Motor neuron (in vitro differentiated cells): Measurements from ENCODE around the gene L3MBTL3. TPM values are rescaled to one million over a fixed set of nuclear protein-coding genes. Genes with fewer than 3 reads are reported as not detected.

ENCODE experiments used
- ATAC-seq, 8 experiments: fragments of 200-7000 bp; cut with Tn5 transposase; replicated peaks in 6 of 8; 2 replicates each; pipeline ENCODE4 v1.8.0; 2021; ENCODE audit warnings: mild to moderate bottlenecking in 8 of 8, moderate library complexity in 8 of 8
- H3K27ac ChIP-seq, 2 donors: fragments of 250-450 bp; sonication (Bioruptor Pico); 2 replicates each; pipeline ENCODE4 v1.9.0; 2021; ENCODE audit warnings: antibody characterized with exemption in 2 of 2, mild to moderate bottlenecking in 2 of 2, moderate library complexity in 1 of 2
- H3K4me1 ChIP-seq, 2 donors: fragments of 250-450 bp; sonication (Bioruptor Pico); replicated peaks in 1 of 2; 2 replicates each; pipeline ENCODE4 v1.6.1; 2021; ENCODE audit warnings: antibody characterized with exemption in 2 of 2, mild to moderate bottlenecking in 2 of 2, moderate library complexity in 1 of 2
- H3K4me3 ChIP-seq, 5 donors: fragments of 250-450 bp; sonication (Bioruptor Pico); 2 replicates each; pipeline ENCODE4 v1.9.0; 2021; ENCODE audit warnings: antibody characterized with exemption in 5 of 5, mild to moderate bottlenecking in 5 of 5, moderate library complexity in 4 of 5
- WGBS, 10 experiments: fragments of 450-650 bp; shearing (Covaris generic); methylation state at CpG; one replicate each; pipeline ENCODE4 v1.0.0; 2022; 5-methylcytosine and 5-hydroxymethylcytosine counted together
- in situ Hi-C, 9 experiments: fragments of 400-800 bp; cut with MboI; loops; one replicate each; pipeline ENCODE4 v1.15.0; 2021; ENCODE audit warnings: low sequenced_read_pairs in 9 of 9, low pct_unique_long_range_greater_than_20kb in 2 of 9; ENCODE audit not compliant: unreplicated experiment in 9 of 9
- total RNA-seq, 8 experiments: library from RNA; unstranded; fragments of 300-600 nt; gene quantifications; 2 replicates each; pipeline versions ENCODE4 v1.2.3 to v1.2.4, GENCODE V29; 2022

Gene L3MBTL3
- total RNA-seq, 8 experiments from 2014 or later: 7.5 to 12.6 (median 10.9) TPM

GRCh38 chr6:130009146-130009545 is 9.2 kb upstream of the L3MBTL3 start:
- Histone ChIP-seq H3K4me3 (no peak overlapping the region), H3K4me1 (no peaks in the 10 kb centered on the region), H3K27ac (no peak overlapping the region)
- 75 to 100% (median 93%) methylated on average over 1 to 3 of the region's 5 CpGs; no CpG with 5 or more reads in 1 of the 10 experiments for WGBS, 10 experiments
- in situ Hi-C loops: loop anchor here in 2 of 9 experiments (25.0 kb wide), 2 partner anchors 122 to 222 kb away; no protein-coding TSS in a partner anchor
- no peak for ATAC-seq

GRCh38 chr6:130010387-130010786 is 8.0 kb upstream of the L3MBTL3 start:
- in situ Hi-C loops: loop anchor here in 2 of 9 experiments (10.0 to 25.0 kb wide), 3 partner anchors 123 to 416 kb away; no protein-coding TSS in a partner anchor
- ATAC-seq: no peak
- Histone ChIP-seq H3K4me1 (no peaks in the 10 kb centered on the region), H3K27ac (no peak overlapping the region), H3K4me3 (no peak overlapping the region)
- WGBS, 10 experiments: 50 to 100% (median 89%) methylated on average over 1 to 2 of the region's 2 CpGs; no CpG with 5 or more reads in 3 of the 10 experiments

GRCh38 chr6:130012728-130013127 is 5.7 kb upstream of the L3MBTL3 start:
- H3K27ac ChIP-seq: no peak overlapping the region
- ATAC-seq: no peak
- in situ Hi-C loops: loop anchor here in 2 of 9 experiments (10.0 to 25.0 kb wide), 3 partner anchors 125 to 418 kb away; no protein-coding TSS in a partner anchor
- 58 to 93% (median 80%) methylated on average over 1 to 4 of the region's 4 CpGs; no CpG with 5 or more reads in 1 of the 10 experiments for WGBS, 10 experiments
- no peak overlapping the region for H3K4me3 ChIP-seq
- H3K4me1 ChIP-seq: no peaks in the 10 kb centered on the region

- in situ Hi-C loops: loop anchor here in 2 of 9 experiments (10.0 to 25.0 kb wide), 3 partner anchors 132 to 424 kb away; no protein-coding TSS in a partner anchor
- Histone ChIP-seq H3K27ac (peak overlapping the region; percentile 35 to 67), H3K4me3 (peak overlapping the region; percentile 57 to 99 (median 88)), H3K4me1 (no peaks in the 10 kb centered on the region)
- ATAC-seq: peak; percentile 12 to 55 (median 32)
- WGBS, 10 experiments: 0 to 13% (median 0%) methylated on average over 2 to 13 of the region's 54 CpGs; no CpG with 5 or more reads in 1 of the 10 experiments
Measured at GRCh38 chr6:130018744-130019325, 454 bp downstream of the L3MBTL3 start.

GRCh38 chr6:130019326-130020072 is 1.1 kb downstream of the L3MBTL3 start:
- 0% methylated on average over 2 of the region's 116 CpGs; no CpG with 5 or more reads in 9 of the 10 experiments for WGBS, 10 experiments
- in situ Hi-C loops: loop anchor here in 2 of 9 experiments (10.0 to 25.0 kb wide), 3 partner anchors 132 to 425 kb away; no protein-coding TSS in a partner anchor

GRCh38 chr6:130020073-130020906 is 1.9 kb downstream of the L3MBTL3 start:
- Histone ChIP-seq H3K4me1 (no peaks in the 10 kb centered on the region), H3K27ac (no peak overlapping the region), H3K4me3 (peak overlapping the region; percentile 57 to 99 (median 88))
- in situ Hi-C loops: loop anchor here in 2 of 9 experiments (25.0 kb wide), 2 partner anchors 133 to 233 kb away; no protein-coding TSS in a partner anchor
- ATAC-seq: peak in 7 of 8 experiments; percentile 1 to 13 (median 7)
- WGBS, 10 experiments: 0% methylated on average over 3 of the region's 84 CpGs; no CpG with 5 or more reads in 9 of the 10 experiments

More at GRCh38 chr6:130019326-130020072, 1.1 kb downstream of the L3MBTL3 start:
- no peaks in the 10 kb centered on the region for H3K4me1 ChIP-seq
- peak overlapping the region; percentile 57 to 99 (median 88) for H3K4me3 ChIP-seq
- peak overlapping the region; percentile 35 to 67 for H3K27ac ChIP-seq
- peak; percentile 14 to 63 (median 50) for ATAC-seq

- H3K4me1 ChIP-seq: no peaks in the 10 kb centered on the region
- H3K4me3 ChIP-seq: peak overlapping the region; percentile 57 to 99 (median 88)
- ATAC-seq: peak; percentile 23 to 63 (median 34)
- 0 to 63% (median 5%) methylated on average over 3 to 21 of the region's 29 CpGs; no CpG with 5 or more reads in 1 of the 10 experiments for WGBS, 10 experiments
- in situ Hi-C loops: loop anchor here in 2 of 9 experiments (25.0 kb wide), 2 partner anchors 134 to 234 kb away; no protein-coding TSS in a partner anchor
- no peak overlapping the region for H3K27ac ChIP-seq
Measured at GRCh38 chr6:130020907-130021629, 2.7 kb downstream of the L3MBTL3 start.

- Histone ChIP-seq H3K4me3 (no peak overlapping the region), H3K27ac (no peak overlapping the region), H3K4me1 (no peaks in the 10 kb centered on the region)
- ATAC-seq: no peak
- WGBS, 10 experiments: 67 to 100% (median 100%) methylated on average over 1 to 2 of the region's 2 CpGs; no CpG with 5 or more reads in 1 of the 10 experiments
- in situ Hi-C loops: no loop called here
Measured at GRCh38 chr6:130026859-130027258, 8.5 kb downstream of the L3MBTL3 start.

GRCh38 chr6:130027948-130028347 is 9.6 kb downstream of the L3MBTL3 start:
- Histone ChIP-seq H3K4me3 (no peak overlapping the region), H3K27ac (no peak overlapping the region), H3K4me1 (no peaks in the 10 kb centered on the region)
- in situ Hi-C loops: no loop called here
- 33 to 100% (median 74%) methylated on average over 1 of the region's 1 CpG; no CpG with 5 or more reads in 3 of the 10 experiments for WGBS, 10 experiments
- ATAC-seq: no peak

GRCh38 chr6:130029163-130029562 is 10.8 kb downstream of the L3MBTL3 start:
- 88 to 100% (median 96%) methylated on average over 1 to 6 of the region's 6 CpGs for WGBS, 10 experiments
- Histone ChIP-seq H3K27ac (no peak overlapping the region), H3K4me3 (no peak overlapping the region), H3K4me1 (no peaks in the 10 kb centered on the region)
- in situ Hi-C loops: no loop called here
- ATAC-seq: no peak

GRCh38 chr6:130032758-130033340 is 14.5 kb downstream of the L3MBTL3 start:
- Histone ChIP-seq H3K4me3 (no peak overlapping the region), H3K27ac (no peak overlapping the region), H3K4me1 (no peaks in the 10 kb centered on the region)
- ATAC-seq: no peak
- in situ Hi-C loops: no loop called here
- 85 to 100% (median 94%) methylated on average over 1 to 9 of the region's 9 CpGs for WGBS, 10 experiments
